ENCODE data around the gene KIF1B.
"Not testable (repeated sequence)": the region's sequence is repeated elsewhere in the genome, so short reads cannot be mapped to it uniquely, and the experiment has no call there.

Gene KIF1B

DNA sequence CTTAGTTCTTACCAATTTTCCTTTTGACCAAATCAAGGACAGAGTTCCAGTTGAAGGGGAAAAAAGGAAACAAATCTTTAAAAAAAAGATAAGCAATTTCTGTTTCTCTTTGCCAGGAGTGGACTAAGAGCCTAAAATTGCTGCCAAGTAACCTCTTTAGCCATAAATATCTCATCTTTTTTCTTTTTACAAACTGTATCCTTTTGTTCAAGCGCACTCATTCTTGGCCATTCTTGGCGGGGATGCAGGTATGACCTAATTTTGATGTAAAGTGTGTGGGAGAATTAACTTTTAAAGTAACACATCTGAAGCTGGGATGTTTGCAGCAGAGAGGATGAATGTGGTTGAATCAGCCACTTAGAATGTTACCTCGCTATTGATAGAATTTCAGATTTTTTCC, 13.4 kb upstream of the KIF1B start:
- no peak overlapping the region for H3K9ac ChIP-seq
- TF ChIP-seq, protein P1, sequence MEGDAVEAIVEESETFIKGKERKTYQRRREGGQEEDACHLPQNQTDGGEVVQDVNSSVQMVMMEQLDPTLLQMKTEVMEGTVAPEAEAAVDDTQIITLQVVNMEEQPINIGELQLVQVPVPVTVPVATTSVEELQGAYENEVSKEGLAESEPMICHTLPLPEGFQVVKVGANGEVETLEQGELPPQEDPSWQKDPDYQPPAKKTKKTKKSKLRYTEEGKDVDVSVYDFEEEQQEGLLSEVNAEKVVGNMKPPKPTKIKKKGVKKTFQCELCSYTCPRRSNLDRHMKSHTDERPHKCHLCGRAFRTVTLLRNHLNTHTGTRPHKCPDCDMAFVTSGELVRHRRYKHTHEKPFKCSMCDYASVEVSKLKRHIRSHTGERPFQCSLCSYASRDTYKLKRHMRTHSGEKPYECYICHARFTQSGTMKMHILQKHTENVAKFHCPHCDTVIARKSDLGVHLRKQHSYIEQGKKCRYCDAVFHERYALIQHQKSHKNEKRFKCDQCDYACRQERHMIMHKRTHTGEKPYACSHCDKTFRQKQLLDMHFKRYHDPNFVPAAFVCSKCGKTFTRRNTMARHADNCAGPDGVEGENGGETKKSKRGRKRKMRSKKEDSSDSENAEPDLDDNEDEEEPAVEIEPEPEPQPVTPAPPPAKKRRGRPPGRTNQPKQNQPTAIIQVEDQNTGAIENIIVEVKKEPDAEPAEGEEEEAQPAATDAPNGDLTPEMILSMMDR (conservative IDR thresholded peaks at IDR 0.05; ENCODE audit: low read depth, low read length), result no peak
- H3K27ac ChIP-seq, result peak overlapping the region; percentile 41; the same call in 1 of the 2 replicates
- H2AFZ ChIP-seq (ENCODE audit: low read depth), result no peak overlapping the region
- no peaks in the 10 kb centered on the region for H4K20me1 ChIP-seq (ENCODE audit: insufficient read depth)
- H3K4me2 ChIP-seq, result no peak overlapping the region; the same call in 1 of the 2 replicates
- peaks cover 25% of the 10 kb centered on the region for H3K4me1 ChIP-seq (ENCODE audit: low read depth, poor library complexity, severe bottlenecking)
- H3K79me2 ChIP-seq (ENCODE audit: insufficient read depth, low read depth), result no peaks in the 10 kb centered on the region
- H3K4me3 ChIP-seq (IDR thresholded peaks at IDR 0.05; ENCODE audit: insufficient read depth, low read depth, low read length), result no peak overlapping the region
- H3K36me3 ChIP-seq (ENCODE audit: insufficient read depth), result no peaks in the 10 kb centered on the region
- no peaks in the 10 kb centered on the region for H3K27me3 ChIP-seq (ENCODE audit: insufficient read depth, low read depth)

DNA sequence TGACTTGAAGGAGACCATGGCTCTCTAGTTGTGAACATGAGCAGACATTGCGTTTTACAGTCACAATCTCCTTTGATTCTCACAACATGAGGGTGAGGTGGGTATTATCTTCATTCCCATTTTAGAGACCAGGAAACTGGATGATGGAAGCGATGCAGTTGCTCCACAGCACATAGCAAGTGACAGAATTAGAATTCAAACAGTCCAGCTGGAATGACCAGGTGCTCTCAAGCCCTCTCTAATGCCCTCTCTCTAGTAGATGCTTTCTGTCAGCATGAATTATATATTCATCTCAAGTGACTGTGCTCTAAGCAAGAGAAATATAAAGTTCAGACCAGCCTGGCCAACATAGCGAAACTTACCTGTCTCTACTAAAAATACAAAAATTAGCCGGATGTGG, 9.8 kb upstream of the KIF1B start:
- Histone ChIP-seq H3K9ac (no peak overlapping the region), H2AFZ (ENCODE audit: low read depth) (no peak overlapping the region), H4K20me1 (ENCODE audit: insufficient read depth) (no peaks in the 10 kb centered on the region), H3K27ac (no peak overlapping the region), H3K4me3 (IDR thresholded peaks at IDR 0.05; ENCODE audit: insufficient read depth, low read depth, low read length) (no peak overlapping the region), H3K4me2 (no peak overlapping the region), H3K27me3 (ENCODE audit: insufficient read depth, low read depth) (no peaks in the 10 kb centered on the region), H3K36me3 (ENCODE audit: insufficient read depth) (no peaks in the 10 kb centered on the region), H3K4me1 (ENCODE audit: low read depth, poor library complexity, severe bottlenecking) (peaks cover 21% of the 10 kb centered on the region), H3K79me2 (ENCODE audit: insufficient read depth, low read depth) (no peaks in the 10 kb centered on the region)
- TF ChIP-seq, protein P1 (conservative IDR thresholded peaks at IDR 0.05; ENCODE audit: low read depth, low read length), result no peak

DNA sequence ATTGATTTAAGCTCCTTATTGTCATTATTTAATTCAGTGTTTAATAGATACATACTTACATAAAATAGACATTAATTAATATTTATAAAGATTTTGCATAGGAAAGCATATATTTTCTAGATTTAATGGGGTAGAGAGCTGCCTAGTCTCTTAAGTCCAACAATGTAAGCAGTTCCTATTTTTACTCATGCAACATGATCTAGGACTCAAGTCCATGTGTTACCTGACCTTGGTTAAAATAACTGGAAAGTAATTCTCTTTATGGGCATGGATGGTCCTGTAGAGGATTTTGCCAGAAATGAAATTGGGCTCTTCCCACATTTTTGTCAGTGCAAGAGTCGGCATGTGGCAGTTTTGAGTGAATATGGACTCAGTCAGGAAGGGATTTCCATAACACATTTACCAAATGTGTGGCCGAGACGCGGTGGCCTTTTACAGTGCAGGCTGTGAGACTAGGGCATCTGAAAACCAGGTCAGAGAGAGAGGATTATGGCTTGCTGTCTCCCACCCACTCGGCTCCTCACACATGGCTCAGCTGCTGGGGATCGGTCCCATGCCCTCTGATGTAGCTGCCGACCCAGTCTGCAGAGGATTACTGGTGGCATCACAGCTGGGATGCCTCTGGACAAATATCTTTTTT, 6.2 kb upstream of the KIF1B start:
- H3K27ac ChIP-seq, result no peak overlapping the region
- H3K4me2 ChIP-seq, result no peak overlapping the region; the same call in 1 of the 2 replicates
- no peaks in the 10 kb centered on the region for H3K27me3 ChIP-seq (ENCODE audit: insufficient read depth, low read depth)
- no peaks in the 10 kb centered on the region for H3K4me1 ChIP-seq (ENCODE audit: low read depth, poor library complexity, severe bottlenecking)
- H3K9ac ChIP-seq, result no peak overlapping the region
- no peak overlapping the region for H2AFZ ChIP-seq (ENCODE audit: low read depth)
- no peaks in the 10 kb centered on the region for H3K79me2 ChIP-seq (ENCODE audit: insufficient read depth, low read depth)
- H3K4me3 ChIP-seq (IDR thresholded peaks at IDR 0.05; ENCODE audit: insufficient read depth, low read depth, low read length), result no peak overlapping the region
- H4K20me1 ChIP-seq (ENCODE audit: insufficient read depth), result no peaks in the 10 kb centered on the region
- no peaks in the 10 kb centered on the region for H3K36me3 ChIP-seq (ENCODE audit: insufficient read depth)
- TF ChIP-seq, protein P1 (conservative IDR thresholded peaks at IDR 0.05; ENCODE audit: low read depth, low read length), result no peak

DNA sequence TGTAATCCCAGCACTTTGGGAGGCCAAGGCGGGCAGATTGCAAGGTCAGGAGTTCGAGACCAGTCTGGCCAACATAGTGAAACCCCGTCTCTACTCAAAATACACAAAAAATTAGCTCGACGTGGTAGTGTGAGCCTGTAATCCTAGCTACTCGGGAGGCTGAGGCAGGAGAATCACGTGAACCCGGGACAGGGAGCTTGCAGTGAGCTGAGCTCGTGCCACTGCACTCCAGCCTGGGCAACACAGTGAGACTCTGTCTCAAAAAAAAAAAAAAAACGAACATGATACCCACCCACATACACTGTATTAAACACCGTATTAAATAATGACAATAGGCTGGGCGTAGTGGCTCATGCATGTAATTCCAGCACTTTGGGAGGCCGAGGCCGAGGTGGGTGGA, 5.2 kb upstream of the KIF1B start:
- not testable (repeated sequence) for H2AFZ ChIP-seq (ENCODE audit: low read depth); H3K9ac ChIP-seq; H4K20me1 ChIP-seq (ENCODE audit: insufficient read depth); H3K36me3 ChIP-seq (ENCODE audit: insufficient read depth); H3K4me2 ChIP-seq; H3K27me3 ChIP-seq (ENCODE audit: insufficient read depth, low read depth); H3K27ac ChIP-seq; H3K79me2 ChIP-seq (ENCODE audit: insufficient read depth, low read depth); H3K4me1 ChIP-seq (ENCODE audit: low read depth, poor library complexity, severe bottlenecking); H3K4me3 ChIP-seq (IDR thresholded peaks at IDR 0.05; ENCODE audit: insufficient read depth, low read depth, low read length)

DNA sequence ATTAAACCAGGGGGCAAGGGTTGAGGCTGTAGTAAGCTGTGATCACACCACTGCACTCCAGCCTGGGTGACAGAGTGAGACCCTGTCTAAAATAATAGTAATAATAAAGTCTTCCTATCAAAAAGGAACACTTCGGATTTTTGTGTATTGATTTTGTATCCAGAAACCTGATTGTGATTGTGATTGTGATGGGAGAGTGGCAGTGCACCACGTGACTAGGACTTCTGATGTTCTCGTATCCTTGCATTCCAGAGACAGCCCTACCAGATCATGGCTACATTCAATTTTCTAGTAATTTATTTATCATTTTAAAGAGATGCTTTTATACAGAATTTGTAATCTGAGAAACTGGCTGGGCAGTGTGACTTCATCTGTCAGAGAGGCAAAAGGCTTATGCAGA, 2.6 kb upstream of the KIF1B start:
- TF ChIP-seq, protein P1 (conservative IDR thresholded peaks at IDR 0.05; ENCODE audit: low read depth, low read length), result no peak
- H3K27me3 ChIP-seq (ENCODE audit: insufficient read depth, low read depth), result no peaks in the 10 kb centered on the region
- no peak overlapping the region for H2AFZ ChIP-seq (ENCODE audit: low read depth)
- no peak overlapping the region for H3K4me3 ChIP-seq (IDR thresholded peaks at IDR 0.05; ENCODE audit: insufficient read depth, low read depth, low read length)
- H3K4me2 ChIP-seq, result no peak overlapping the region
- peaks cover 9% of the 10 kb centered on the region for H3K4me1 ChIP-seq (ENCODE audit: low read depth, poor library complexity, severe bottlenecking)
- no peak overlapping the region for H3K27ac ChIP-seq
- no peaks in the 10 kb centered on the region for H4K20me1 ChIP-seq (ENCODE audit: insufficient read depth)
- peaks cover 12% of the 10 kb centered on the region; the same call in 1 of the 2 replicates for H3K79me2 ChIP-seq (ENCODE audit: insufficient read depth, low read depth)
- no peaks in the 10 kb centered on the region for H3K36me3 ChIP-seq (ENCODE audit: insufficient read depth)
- no peak overlapping the region for H3K9ac ChIP-seq

Data from KMS-11 (cell line).